ENCODE results near the gene APH1A. TPM values are rescaled to one million over a fixed set of nuclear protein-coding genes. Genes with fewer than 3 reads are reported as not detected.
A peak's percentile ranks its signal among the peaks of the same experiment; 100 is the strongest.

APH1A gene
- total and polyA plus RNA-seq, 2 of the 13 experiments (the other 11 are each of a cell fraction or from before 2014, with no cell fraction given): 114 to 130 TPM

GRCh38 chr1:150293433-150294253 lies 24.8 kb upstream of the APH1A start, which contains the start of gene MRPS21 (continued):
- peak; percentile 76; the same call in 1 of the 2 replicates for TF ChIP-seq ZNF614 (CRISPR knock-in tag; IDR thresholded peaks at IDR 0.05; ENCODE audit: borderline replicate concordance)
- 0 out of 2 replicates have a peak, but pooled peaks have one; percentile 51 for TF ChIP-seq PRDM10 (CRISPR knock-in tag; IDR thresholded peaks at IDR 0.05; ENCODE audit: low read depth)
- TF ChIP-seq ZBTB3 (CRISPR knock-in tag; IDR thresholded peaks at IDR 0.05; ENCODE audit: borderline replicate concordance, low read depth): 0 out of 2 replicates have a peak, but pooled peaks have one; percentile 56
- no peak for TF ChIP-seq NONO (IDR thresholded peaks at IDR 0.05)
- TF ChIP-seq NONO (CRISPR knock-in tag; conservative IDR thresholded peaks at IDR 0.05): 0 out of 2 replicates have a peak, but pooled peaks have one; percentile 45
- TF ChIP-seq HNRNPH1 (optimal IDR thresholded peaks at IDR 0.05; ENCODE audit: low read depth, low read length): peak; percentile 71
- TF ChIP-seq ZNF274 (CRISPR knock-in tag; IDR thresholded peaks at IDR 0.05): no peak
- no peak for TF ChIP-seq ZNF512 (CRISPR knock-in tag; IDR thresholded peaks at IDR 0.05)
- TF ChIP-seq TEAD3 (CRISPR knock-in tag; optimal IDR thresholded peaks at IDR 0.05; ENCODE audit: borderline replicate concordance): peak; percentile 17
- peak; percentile 84; the same call in 1 of the 2 replicates for TF ChIP-seq YEATS4 (CRISPR knock-in tag; IDR thresholded peaks at IDR 0.05; ENCODE audit: borderline replicate concordance)
- 0 out of 2 replicates have a peak, but pooled peaks have one; percentile 76 for TF ChIP-seq ZMAT3 (CRISPR knock-in tag; conservative IDR thresholded peaks at IDR 0.05)
- TF ChIP-seq ZNF598 (CRISPR knock-in tag; IDR thresholded peaks at IDR 0.05; ENCODE audit: borderline replicate concordance): peak; percentile 89; the same call in 1 of the 2 replicates
- TF ChIP-seq ZNF18 (CRISPR knock-in tag; IDR thresholded peaks at IDR 0.05; ENCODE audit: insufficient replicate concordance): peak; percentile 21
- TF ChIP-seq NAIF1 (CRISPR knock-in tag; IDR thresholded peaks at IDR 0.05; ENCODE audit: borderline replicate concordance): peak; percentile 95
- TF ChIP-seq BORCS8-MEF2B (CRISPR knock-in tag; IDR thresholded peaks at IDR 0.05): peak; percentile 56; the same call in 1 of the 2 replicates
- TF ChIP-seq TAF1 (CRISPR knock-in tag; IDR thresholded peaks at IDR 0.05): peak; percentile 86
- peak; percentile 66; the same call in 1 of the 2 replicates for TF ChIP-seq REPIN1 (CRISPR knock-in tag; IDR thresholded peaks at IDR 0.05; ENCODE audit: borderline replicate concordance, low read depth)
- peak; percentile 49 for TF ChIP-seq ZNF709 (CRISPR knock-in tag; IDR thresholded peaks at IDR 0.05)

All from HepG2 (cell line).